NT2/D1 (cell line): Measurements from ENCODE around the gene FAM124B.

Experiments used
- SUZ12 ChIP-seq: IDR thresholded peaks from 2 replicates; pipeline ENCODE4 v1.6.1; 2011; ENCODE audit not compliant: insufficient read length, insufficient read depth; ENCODE audit errors: extremely low read depth
- YY1 ChIP-seq: IDR thresholded peaks from 2 replicates; pipeline ENCODE4 v1.6.1; 2011; ENCODE audit not compliant: insufficient read length, insufficient read depth
- ZNF274 ChIP-seq: IDR thresholded peaks from 2 replicates; pipeline ENCODE4 v1.6.1; 2011; ENCODE audit warnings: mild to moderate bottlenecking, low read depth, low read length

- TF ChIP-seq YY1, result no peak
- TF ChIP-seq SUZ12, result no peak
- no peak for TF ChIP-seq ZNF274
These were observed 3.6 kb downstream of the FAM124B start for GRCh38 chr2:224398289-224398688.
